ENCODE measurements around the gene VPS39.
A peak's percentile ranks its signal among the peaks of the same experiment; 100 is the strongest.

The VPS39 gene

DNA sequence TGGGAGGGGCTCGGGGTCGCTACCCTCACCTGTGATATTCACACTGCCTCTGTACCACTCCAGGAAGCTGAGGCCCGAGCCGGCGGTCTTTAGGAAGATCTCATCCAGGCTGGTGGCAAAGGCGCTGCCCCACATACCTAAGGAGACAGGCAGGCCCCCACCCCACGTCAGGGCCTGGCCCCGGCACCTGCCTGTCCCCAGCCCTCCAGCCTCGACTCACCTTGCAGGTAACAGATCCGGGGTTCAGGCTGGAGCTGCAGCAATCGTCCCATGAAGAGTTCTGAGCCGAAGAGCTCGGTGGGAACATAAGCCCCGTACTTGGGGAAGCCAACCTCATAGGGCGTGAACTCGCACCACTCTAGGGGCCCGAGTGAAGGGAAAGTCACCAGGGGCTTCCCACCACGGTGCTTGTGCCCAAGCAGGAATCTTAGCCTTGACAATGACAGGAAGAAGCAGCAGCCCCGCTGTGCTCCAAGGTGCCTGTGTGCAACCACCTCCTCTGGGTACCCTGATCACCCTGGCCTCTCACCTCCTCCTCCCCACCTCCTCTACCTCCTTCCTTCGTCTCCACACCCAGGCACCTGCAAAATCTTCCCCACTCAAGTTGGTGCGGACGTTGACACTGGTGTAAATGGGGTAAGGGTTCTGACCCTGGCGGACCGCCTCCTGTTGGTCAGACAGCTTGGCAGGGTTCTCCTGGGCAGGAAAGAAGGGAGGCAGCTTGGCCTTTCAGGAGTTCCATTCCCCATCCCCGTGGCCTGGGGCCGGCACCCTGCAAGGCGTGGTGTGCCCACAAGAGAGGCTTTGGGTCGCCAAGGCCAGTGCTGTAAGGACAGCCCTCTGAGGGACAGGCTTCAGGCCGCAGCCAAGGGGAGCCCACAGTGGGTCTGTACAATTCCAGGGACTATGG is 62.3 kb downstream of the VPS39 start:
- DNase-seq (ENCODE audit: low spot score), result no peak

DNA sequence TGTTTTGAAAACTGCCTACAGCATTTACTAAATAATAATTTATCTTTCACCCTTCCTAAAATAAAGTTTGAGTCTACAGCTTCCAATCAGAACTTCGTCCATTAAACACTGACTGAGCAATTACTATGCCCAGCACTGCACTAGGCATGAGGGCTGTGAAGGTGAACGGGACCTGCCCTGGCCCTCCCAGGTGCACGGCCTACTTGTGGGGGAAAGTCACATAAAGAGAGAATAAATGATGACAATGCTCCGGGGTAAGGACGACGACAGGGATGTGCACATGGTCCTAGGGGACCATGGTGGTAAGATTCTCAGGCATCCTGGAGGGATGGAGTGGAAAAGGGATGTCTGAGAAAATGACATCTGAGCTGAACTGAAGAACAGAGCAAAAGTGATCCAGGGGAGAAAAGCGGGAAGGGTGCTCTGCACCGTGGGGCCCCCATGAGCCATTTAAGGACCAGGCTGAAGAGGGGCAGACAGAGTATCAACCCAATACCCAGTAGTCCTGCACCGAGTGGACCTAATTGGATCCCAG is 63.2 kb downstream of the VPS39 start:
- no peak for DNase-seq (ENCODE audit: low spot score)

DNA sequence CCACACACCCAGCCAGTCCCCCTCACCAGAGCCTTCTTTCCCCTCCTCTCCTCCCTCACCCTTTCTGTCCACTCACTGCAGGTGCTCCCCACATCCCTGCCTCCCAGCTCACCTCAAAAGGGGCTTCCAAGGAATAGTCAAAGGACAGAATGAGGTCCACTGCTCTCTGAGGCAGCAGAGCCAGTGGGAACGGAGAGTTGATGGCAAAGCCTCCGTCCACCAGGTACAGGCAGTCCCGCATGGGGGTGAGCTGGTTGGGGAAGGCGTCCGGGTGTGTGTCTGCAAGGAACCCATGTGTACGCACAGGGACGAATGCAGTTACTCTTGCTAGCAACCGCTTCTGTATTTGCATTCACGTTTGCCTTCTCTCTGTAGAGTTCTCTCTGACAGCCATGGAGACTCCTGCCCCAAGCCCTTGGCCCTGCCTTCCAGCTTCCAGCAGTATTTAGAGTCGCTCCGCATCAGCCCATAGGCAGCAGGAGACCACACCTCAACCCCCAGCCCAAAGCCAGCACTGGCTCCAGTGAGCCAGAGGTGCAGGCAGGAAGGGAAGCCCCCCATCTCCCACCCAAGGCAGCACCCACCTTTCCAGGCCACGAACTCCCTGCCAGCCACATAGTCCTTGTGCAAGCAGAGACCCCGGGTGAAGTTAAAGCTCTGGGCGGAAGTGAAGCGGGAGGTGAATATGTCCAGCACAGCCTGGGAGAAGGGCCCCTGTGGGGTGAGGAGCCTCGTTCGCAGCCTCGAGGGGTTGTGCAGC is 64.1 kb downstream of the VPS39 start:
- DNase-seq (ENCODE audit: low spot score), result no peak

GRCh38 chr15:42143356-42143755 is 64.7 kb downstream of the VPS39 start:
- no peak for DNase-seq (ENCODE audit: low spot score)

- DNase-seq (ENCODE audit: low spot score), result no peak
These were observed 66.1 kb downstream of the VPS39 start for GRCh38 chr15:42141795-42142667.

DNA sequence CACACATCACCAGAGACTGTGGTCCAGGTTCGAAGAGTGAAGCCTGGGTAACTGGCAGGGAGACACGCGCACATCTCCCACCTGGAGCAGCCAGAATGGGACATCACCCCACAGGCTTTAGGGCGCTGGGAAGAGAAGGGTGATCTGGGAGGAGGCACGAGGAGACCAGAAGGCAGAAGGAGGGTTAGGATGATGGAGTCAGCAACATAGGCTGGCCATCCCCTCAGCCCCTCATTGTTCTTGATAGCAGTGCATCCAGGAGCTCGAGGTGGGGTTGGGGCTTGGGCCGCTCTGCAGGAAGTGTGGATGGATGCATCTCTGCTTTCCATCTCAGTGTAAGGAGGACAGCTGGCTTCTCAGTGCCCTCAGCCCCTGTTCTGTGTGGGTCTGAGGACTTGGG is 66.9 kb downstream of the VPS39 start:
- no peak for DNase-seq (ENCODE audit: low spot score)

DNA sequence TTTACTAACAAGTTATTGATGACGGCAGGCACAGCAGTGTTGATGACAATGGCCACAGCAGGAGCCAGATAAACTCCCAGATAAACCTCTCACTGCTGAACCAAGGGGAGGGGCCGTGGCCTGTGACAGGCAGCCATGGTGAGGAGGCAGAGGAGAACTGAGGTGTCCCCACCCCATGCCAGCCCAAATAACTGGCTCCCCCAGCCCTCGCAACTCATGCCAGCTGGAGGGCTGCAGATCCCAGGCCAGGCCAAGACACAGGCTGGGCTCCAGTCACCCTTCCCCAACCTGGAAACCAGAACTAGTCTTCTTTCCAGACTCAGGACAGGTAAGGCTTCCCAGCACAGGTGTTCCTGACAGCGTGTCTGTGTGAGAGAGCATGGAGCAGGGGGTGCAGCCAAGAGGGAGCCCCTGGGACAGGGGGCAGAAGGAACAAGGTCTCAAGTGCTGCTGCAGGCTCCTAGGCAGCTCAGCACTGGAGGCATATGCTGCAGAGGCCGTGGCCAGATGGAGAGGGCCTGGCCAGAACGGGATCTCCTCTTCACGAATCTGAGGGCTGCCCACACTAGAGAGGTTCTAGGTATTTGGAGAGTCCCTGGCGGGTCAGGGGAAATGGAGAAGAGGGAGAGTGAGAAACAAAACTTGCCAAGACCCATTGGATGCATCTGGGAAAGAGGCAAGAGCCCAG is 67.6 kb downstream of the VPS39 start:
- no peak for DNase-seq (ENCODE audit: low spot score)

DNA sequence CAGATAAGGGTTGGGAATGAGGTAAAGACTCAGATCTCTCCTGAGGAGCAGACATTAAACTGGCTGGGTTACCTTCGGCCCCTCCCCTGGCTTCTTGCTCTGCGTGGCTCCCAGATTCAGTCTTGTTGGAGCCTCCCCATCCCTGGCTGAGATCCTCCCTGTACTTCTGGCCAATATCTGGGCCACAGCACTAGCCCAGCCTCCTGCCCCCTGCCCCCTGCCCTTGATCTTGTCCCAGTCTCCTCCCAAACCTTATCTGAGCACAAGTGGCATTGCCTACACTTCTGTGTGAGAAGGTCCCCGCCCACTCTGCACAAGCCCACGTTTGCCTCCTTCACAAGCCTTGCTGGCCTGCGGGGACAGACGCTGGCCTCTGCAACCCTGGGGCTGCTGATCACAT is 68.5 kb downstream of the VPS39 start:
- no peak for DNase-seq (ENCODE audit: low spot score)

DNA sequence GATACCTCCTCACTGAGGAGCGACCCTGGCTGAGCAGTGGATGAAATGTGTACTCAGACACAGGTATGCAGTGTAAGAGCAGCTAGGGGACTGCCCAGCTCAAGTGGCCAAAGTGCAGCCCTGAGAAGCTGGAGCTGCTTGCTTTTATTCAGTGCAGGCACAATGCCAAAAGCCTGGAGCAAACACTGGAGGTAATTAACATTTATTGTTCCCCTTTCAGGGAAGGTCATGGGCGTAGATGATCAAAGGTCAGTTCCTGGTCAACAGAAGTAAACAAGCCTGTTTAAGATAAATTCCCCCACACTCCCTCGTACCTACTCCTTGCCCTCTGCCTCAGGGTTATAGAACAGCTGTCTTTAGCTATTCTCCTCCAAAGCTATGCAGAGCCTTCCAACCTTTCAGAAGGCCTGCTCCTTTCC is 69.1 kb downstream of the VPS39 start:
- DNase-seq (ENCODE audit: low spot score), result no peak

DNA sequence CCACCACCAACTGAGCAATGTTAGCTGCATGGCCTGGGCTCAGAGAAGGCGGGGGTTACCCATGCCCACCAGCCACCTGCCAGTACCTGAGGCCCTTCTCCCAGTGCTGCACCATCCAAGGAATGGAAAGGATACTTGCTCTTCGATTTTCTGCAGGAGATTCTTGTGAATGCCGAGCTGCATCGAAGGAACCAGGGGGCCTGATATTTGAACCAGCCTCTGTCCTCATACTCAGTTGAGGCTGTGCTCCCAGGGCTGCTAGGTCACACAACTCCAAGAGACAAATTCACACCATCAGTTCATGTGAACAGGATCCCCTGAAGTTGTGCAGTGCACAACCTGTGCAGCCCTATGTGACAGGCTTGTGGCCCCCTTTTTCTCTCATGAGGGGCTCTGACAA is 69.7 kb downstream of the VPS39 start:
- no peak for DNase-seq (ENCODE audit: low spot score)

DNA sequence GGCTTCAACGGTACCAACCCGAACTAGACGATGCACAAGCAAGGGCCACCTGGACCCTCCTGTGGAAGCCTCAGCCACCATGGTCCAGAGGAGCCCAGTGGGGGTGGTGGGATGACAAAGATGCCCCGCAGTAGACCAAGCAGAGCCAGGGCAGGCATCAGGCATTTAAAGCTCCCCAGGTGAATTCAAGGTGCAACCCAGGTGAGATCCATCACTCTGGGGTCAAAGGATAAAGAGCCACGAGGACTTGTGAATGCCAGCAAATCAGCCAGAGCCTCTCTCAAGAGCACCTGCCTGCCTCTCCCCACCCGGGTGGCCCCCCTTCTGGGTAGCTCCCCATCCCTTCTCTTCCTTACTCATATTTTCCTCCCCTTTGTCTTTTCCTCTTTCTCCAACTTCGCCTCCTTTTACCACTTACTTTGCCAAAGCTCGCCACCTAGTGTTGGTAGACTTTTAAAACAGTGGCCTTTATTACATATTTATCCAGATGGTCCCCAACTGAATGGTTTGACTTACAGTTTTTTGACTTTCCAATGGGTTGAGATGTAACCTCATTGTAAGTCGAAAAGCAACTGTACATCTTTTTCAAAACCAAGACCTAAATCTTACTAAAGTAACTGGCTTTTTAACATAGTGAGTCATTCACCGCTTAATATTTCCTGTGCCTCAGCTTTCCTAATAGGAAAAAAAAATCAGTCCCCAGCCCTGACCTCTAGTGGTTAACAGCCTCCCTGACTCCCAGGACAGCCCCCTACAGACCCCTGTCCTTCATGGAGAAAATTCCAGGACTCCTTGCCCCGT is 70.4 kb downstream of the VPS39 start:
- peak; percentile 72 for DNase-seq (ENCODE audit: low spot score)

- no peak for DNase-seq (ENCODE audit: low spot score)
These were observed 71.6 kb downstream of the VPS39 start for GRCh38 chr15:42136513-42136912.

GRCh38 chr15:42135351-42135750 is 72.8 kb downstream of the VPS39 start:
- DNase-seq (ENCODE audit: low spot score), result no peak

DNA sequence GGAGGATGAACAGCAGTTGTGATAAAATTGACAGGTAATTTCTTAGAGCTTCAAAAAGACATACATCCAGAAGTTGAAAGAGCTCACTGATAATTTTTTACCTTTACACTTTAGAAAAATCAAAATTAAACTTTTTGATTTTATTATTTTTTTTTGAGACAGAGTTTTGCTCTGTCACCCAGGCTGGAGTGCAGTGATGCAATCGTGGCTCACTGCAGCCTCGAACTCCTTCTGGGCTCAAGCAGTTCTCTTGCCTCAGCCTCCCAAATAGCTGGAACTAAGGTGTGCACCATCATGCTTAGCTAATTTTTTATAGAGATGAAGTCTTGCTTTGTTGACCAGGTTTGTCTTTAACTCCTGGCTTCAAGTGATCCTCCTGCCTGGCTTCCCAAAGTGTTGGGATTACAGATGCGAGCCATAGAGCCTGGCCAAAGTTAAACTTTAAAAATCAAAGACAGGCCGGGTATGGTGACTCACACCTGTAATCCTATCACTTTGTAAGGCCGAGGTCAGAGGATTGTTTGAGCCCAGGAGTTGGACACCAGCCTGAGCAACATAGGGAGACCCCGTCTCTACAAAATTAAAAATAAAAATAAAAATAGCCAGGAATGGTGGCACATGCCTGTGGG is 73.4 kb downstream of the VPS39 start:
- no peak for DNase-seq (ENCODE audit: low spot score)

GRCh38 chr15:42133886-42134502 is 74.1 kb downstream of the VPS39 start:
- peak; percentile 39 for DNase-seq (ENCODE audit: low spot score)

GRCh38 chr15:42133356-42133755 is 74.7 kb downstream of the VPS39 start:
- no peak for DNase-seq (ENCODE audit: low spot score)

DNA sequence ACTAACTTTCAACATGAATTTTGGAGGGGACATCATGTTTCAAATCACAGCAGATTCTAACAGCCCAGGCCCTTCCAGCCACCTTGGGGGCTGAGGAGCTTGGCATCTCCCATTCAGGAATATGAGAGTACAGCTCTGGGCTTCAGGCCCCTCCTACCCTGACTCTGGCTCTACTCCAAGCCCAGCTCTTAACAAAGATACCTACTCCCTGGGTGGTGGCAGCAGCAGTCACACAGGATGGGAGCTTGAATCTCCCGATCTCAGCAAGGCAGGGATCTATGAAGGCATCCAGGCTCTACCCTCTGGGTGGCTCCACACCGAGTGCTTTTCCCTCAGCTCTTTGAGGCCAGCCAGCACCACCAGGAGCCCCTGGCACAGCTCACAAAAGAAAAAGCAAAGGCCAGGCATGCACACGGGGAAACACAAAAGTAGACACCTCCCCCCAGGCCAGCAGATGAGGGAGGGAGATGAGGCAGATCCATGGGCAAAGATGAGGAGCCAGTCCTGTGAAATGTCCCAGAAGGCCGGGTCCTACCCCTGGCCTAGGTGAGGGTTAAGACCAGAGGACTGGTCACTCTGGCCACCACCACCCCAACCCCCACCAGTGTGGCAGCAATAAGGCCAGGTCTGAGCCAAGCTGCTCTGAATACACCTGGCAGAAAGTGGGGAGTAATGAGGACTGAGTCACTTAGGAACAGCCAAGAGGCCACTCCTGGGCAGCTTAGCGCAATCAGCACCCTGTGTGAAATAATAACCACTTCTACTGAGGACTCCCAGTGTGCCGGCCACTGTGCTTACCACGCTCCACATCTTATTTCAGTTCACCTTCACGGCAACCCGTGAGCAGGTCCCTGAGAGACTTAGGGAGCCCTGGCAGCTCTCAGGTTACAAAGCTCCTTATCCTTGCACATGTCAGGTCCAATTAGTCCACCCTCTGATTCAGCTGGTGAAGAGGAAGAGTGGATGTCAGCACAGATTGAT is 76.0 kb downstream of the VPS39 start:
- DNase-seq (ENCODE audit: low spot score), result no peak

GRCh38 chr15:42131006-42131405 is 77.1 kb downstream of the VPS39 start:
- no peak for DNase-seq (ENCODE audit: low spot score)

Measured in RKO (cell line).